ENCODE data around the gene CEP89.

- no peak for TF ChIP-seq CTCF (IDR thresholded peaks at IDR 0.05; ENCODE audit: insufficient read depth, low read length, poor library complexity, severe bottlenecking)
- no peak for TF ChIP-seq EZH2phosphoT487 (conservative IDR thresholded peaks at IDR 0.05; ENCODE audit: low read length)
These were observed 80.9 kb downstream of the CEP89 start for GRCh38 chr19:32890841-32891240.
